Astrocyte (in vitro differentiated cells and primary cell): ENCODE results near the gene RAB3B. TPM values are rescaled to one million over a fixed set of nuclear protein-coding genes. Genes with fewer than 3 reads are reported as not detected.

Experiments used
- DNase-seq: peaks from one replicate; pipeline ENCODE4 v3.0.0-alpha.2; 2010; ENCODE audit warnings: low read depth
- FAIRE-seq: peaks from 2 replicates; lab custom pipeline; 2011; peaks lifted over from hg19 to GRCh38; lab: Jason Lieb, UNC
- H2AFZ ChIP-seq: 2 replicates; pipeline ENCODE4 v1.6.0; 2012; ENCODE audit warnings: low read depth, low read length, inconsistent platforms
- H3K27ac ChIP-seq: 2 replicates; pipeline ENCODE4 v1.5.1; 2011; ENCODE audit warnings: low read depth, low read length, inconsistent platforms
- H3K27me3 ChIP-seq: 2 replicates; pipeline ENCODE4 v1.6.0; 2011; ENCODE audit warnings: low read length, inconsistent platforms; ENCODE audit not compliant: insufficient read depth
- H3K36me3 ChIP-seq: 2 replicates; pipeline ENCODE4 v1.5.1; 2011; ENCODE audit warnings: low read length, inconsistent platforms; ENCODE audit not compliant: insufficient read depth
- H3K4me1 ChIP-seq: 2 replicates; pipeline ENCODE4 v1.5.1; 2011; ENCODE audit warnings: low read length, inconsistent platforms; ENCODE audit not compliant: insufficient read depth
- H3K4me2 ChIP-seq: 2 replicates; pipeline ENCODE4 v1.6.0; 2012; ENCODE audit warnings: low read length, inconsistent platforms
- H3K4me3 ChIP-seq: 2 replicates; pipeline ENCODE4 v1.5.1; 2011; ENCODE audit warnings: low read depth, mild to moderate bottlenecking, low read length, inconsistent platforms; ENCODE audit not compliant: insufficient read depth
- H3K79me2 ChIP-seq: 2 replicates; pipeline ENCODE4 v1.6.0; 2012; ENCODE audit warnings: mild to moderate bottlenecking, low read length, inconsistent platforms; ENCODE audit not compliant: insufficient read depth
- H3K9ac ChIP-seq: 2 replicates; pipeline ENCODE4 v1.6.0; 2012; ENCODE audit warnings: mild to moderate bottlenecking, low read length, inconsistent platforms
- H3K9me3 ChIP-seq: 2 replicates; pipeline ENCODE4 v1.5.1; 2012; ENCODE audit warnings: low read depth, mild to moderate bottlenecking, low read length, inconsistent platforms; ENCODE audit not compliant: insufficient read depth
- H4K20me1 ChIP-seq: 2 replicates; pipeline ENCODE4 v1.6.0; 2012; ENCODE audit warnings: low read length, inconsistent platforms; ENCODE audit not compliant: insufficient read depth
- H3K27ac Mint-ChIP-seq: one replicate; pipeline ENCODE4 v1.8.0; 2021; ENCODE audit warnings: mild to moderate bottlenecking, mixed read lengths; ENCODE audit not compliant: unreplicated experiment
- H3K27me3 Mint-ChIP-seq: one replicate; pipeline ENCODE4 v1.8.0; 2021; ENCODE audit warnings: low read depth, mixed read lengths; ENCODE audit not compliant: unreplicated experiment
- H3K36me3 Mint-ChIP-seq: one replicate; pipeline ENCODE4 v1.8.0; 2021; ENCODE audit warnings: low read depth, mixed read lengths; ENCODE audit not compliant: unreplicated experiment
- H3K4me1 Mint-ChIP-seq: one replicate; pipeline ENCODE4 v1.8.0; 2021; ENCODE audit warnings: low read depth, mixed read lengths; ENCODE audit not compliant: unreplicated experiment
- H3K4me3 Mint-ChIP-seq: one replicate; pipeline ENCODE4 v1.8.0; 2021; ENCODE audit warnings: mild to moderate bottlenecking, moderate library complexity, mixed read lengths; ENCODE audit not compliant: unreplicated experiment
- H3K9me3 Mint-ChIP-seq: one replicate; pipeline ENCODE4 v1.8.0; 2021; ENCODE audit warnings: mild to moderate bottlenecking, mixed read lengths; ENCODE audit not compliant: unreplicated experiment
- EZH2 ChIP-seq: IDR thresholded peaks from 2 replicates; pipeline ENCODE4 v1.6.1; 2012; ENCODE audit warnings: mild to moderate bottlenecking, low read length, inconsistent platforms; ENCODE audit not compliant: insufficient read depth
- total RNA-seq: library from RNA; stranded (reverse); gene quantifications from 2 replicates; pipeline ENCODE4 v1.2.1, GENCODE V29; 2021
- TF ChIP-seq, protein P1 (sequence below): IDR thresholded peaks from 2 replicates; pipeline ENCODE4 v1.5.1; 2011; ENCODE audit warnings: low read depth, mild to moderate bottlenecking, inconsistent platforms, low read length, moderate library complexity; ENCODE audit not compliant: insufficient read depth

The RAB3B gene
- total RNA-seq, 1 donor from 2014 or later, result 49.2 TPM

DNA sequence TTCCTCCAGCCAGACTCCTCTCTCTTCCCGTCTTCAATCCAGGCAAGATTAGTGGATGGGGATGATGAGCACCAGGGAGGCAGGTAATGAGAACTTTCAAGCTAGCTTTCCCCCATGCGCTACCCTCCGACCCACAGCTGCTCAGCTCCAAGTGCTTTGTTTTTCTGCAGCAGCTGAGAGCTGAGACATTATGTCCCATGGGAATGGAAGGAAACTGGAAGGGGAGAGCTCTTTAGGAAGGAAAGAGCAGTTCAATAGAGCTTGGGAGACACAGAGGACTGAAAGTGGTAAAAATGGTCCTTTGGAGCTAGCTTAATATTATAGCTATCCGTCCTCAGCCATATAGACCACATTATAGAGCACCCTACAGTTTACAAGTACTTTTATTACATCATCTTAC, 39.8 kb downstream of the RAB3B start:
- Histone ChIP-seq H3K4me3 (no peak overlapping the region), H3K4me1 (peaks cover 5% of the 10 kb centered on the region), H3K9ac (no peak overlapping the region), H3K79me2 (no peaks in the 10 kb centered on the region), H2AFZ (no peak overlapping the region), H3K27ac (no peak overlapping the region), H4K20me1 (peaks cover 3% of the 10 kb centered on the region), H3K9me3 (no peaks in the 10 kb centered on the region), H3K27me3 (no peaks in the 10 kb centered on the region), H3K36me3 (no peaks in the 10 kb centered on the region), H3K4me2 (no peak overlapping the region)
- H3K4me1 Mint-ChIP-seq, result peaks cover 14% of the 10 kb centered on the region
- no peak for DNase-seq
- H3K4me3 Mint-ChIP-seq, result no peak overlapping the region
- peaks cover 24% of the 10 kb centered on the region for H3K36me3 Mint-ChIP-seq
- TF ChIP-seq, protein P1, sequence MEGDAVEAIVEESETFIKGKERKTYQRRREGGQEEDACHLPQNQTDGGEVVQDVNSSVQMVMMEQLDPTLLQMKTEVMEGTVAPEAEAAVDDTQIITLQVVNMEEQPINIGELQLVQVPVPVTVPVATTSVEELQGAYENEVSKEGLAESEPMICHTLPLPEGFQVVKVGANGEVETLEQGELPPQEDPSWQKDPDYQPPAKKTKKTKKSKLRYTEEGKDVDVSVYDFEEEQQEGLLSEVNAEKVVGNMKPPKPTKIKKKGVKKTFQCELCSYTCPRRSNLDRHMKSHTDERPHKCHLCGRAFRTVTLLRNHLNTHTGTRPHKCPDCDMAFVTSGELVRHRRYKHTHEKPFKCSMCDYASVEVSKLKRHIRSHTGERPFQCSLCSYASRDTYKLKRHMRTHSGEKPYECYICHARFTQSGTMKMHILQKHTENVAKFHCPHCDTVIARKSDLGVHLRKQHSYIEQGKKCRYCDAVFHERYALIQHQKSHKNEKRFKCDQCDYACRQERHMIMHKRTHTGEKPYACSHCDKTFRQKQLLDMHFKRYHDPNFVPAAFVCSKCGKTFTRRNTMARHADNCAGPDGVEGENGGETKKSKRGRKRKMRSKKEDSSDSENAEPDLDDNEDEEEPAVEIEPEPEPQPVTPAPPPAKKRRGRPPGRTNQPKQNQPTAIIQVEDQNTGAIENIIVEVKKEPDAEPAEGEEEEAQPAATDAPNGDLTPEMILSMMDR, result no peak
- TF ChIP-seq EZH2, result no peak
- no peaks in the 10 kb centered on the region for H3K27me3 Mint-ChIP-seq
- no peak for FAIRE-seq
- H3K9me3 Mint-ChIP-seq, result peaks cover 4% of the 10 kb centered on the region
- H3K27ac Mint-ChIP-seq, result no peak overlapping the region

DNA sequence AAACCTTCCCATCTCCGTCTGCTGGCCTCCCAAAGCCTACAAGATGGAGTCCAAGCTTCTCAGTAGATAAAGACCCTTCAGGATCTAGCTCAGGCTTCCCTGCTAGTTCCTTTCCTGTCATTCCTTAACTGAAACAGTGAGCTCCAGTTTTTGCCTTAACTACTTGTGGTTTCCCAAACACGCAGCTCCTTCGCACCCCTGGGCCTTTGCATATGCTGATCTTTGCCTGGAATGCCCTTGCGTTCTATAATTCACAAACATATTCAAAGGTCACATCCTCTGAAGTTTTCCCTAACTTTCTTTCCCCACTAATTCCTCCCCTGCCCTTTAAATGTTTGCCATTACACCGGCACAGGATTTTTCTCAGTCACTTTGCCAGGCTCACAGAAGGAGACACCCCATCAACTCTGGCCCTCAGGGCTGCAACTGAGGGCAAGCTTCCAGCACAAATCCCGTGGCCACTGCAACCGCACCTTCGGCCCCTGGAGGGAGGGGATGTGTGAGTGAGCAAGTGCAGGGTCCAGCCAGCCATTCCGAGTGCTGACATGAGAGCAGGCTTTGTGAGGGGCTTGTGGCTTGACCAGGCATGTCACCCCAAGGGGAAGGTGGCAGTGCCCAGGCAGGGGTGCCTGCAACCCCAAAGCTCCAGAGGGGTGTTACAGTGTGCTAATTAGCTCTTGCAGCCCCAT, 41.3 kb downstream of the RAB3B start:
- no peaks in the 10 kb centered on the region for H3K36me3 ChIP-seq
- Mint-ChIP-seq H3K27ac (no peak overlapping the region), H3K27me3 (no peaks in the 10 kb centered on the region), H3K4me3 (no peak overlapping the region), H3K9me3 (peaks cover 4% of the 10 kb centered on the region), H3K36me3 (peaks cover 29% of the 10 kb centered on the region), H3K4me1 (peaks cover 9% of the 10 kb centered on the region)
- no peak overlapping the region for H2AFZ ChIP-seq
- H3K27me3 ChIP-seq, result no peaks in the 10 kb centered on the region
- peaks cover 3% of the 10 kb centered on the region for H4K20me1 ChIP-seq
- H3K9ac ChIP-seq, result no peak overlapping the region
- H3K79me2 ChIP-seq, result no peaks in the 10 kb centered on the region
- no peak for TF ChIP-seq EZH2
- TF ChIP-seq, protein P1, result no peak
- no peak for DNase-seq
- H3K4me2 ChIP-seq, result no peak overlapping the region
- FAIRE-seq, result no peak
- no peak overlapping the region for H3K4me3 ChIP-seq
- H3K9me3 ChIP-seq, result no peaks in the 10 kb centered on the region
- H3K4me1 ChIP-seq, result peaks cover 5% of the 10 kb centered on the region
- H3K27ac ChIP-seq, result no peak overlapping the region

DNA sequence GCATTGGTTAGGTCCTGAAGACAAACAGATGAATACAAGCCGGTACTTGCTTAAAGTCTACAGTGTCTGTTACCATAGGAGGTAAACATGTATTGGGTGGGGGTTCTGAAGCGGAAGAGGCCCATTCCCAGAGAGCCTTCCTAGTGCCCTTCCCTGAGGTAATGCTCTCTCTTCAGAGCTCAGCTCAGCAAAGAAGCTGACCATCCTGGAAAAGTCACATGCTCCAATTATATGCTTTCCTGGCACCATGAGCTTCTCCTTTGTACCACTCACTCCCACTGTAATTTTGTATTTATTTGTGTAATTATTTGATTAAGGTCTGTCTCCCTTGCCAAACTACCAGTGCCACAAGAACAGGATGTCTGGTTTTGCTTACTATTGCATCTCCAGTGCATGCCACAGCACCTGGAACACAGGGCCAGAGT, 42.0 kb downstream of the RAB3B start:
- Histone ChIP-seq H3K9ac (no peak overlapping the region), H3K27ac (no peak overlapping the region), H4K20me1 (peaks cover 3% of the 10 kb centered on the region), H3K4me3 (no peak overlapping the region), H3K36me3 (no peaks in the 10 kb centered on the region), H3K4me1 (peaks cover 5% of the 10 kb centered on the region), H3K9me3 (no peaks in the 10 kb centered on the region), H3K27me3 (no peaks in the 10 kb centered on the region), H3K79me2 (no peaks in the 10 kb centered on the region), H3K4me2 (no peak overlapping the region), H2AFZ (no peak overlapping the region)
- peaks cover 32% of the 10 kb centered on the region for H3K36me3 Mint-ChIP-seq
- DNase-seq (no peak), FAIRE-seq (peak; percentile 17)
- H3K27me3 Mint-ChIP-seq, result no peaks in the 10 kb centered on the region
- peaks cover 4% of the 10 kb centered on the region for H3K9me3 Mint-ChIP-seq
- H3K4me3 Mint-ChIP-seq, result no peak overlapping the region
- peaks cover 8% of the 10 kb centered on the region for H3K4me1 Mint-ChIP-seq
- TF ChIP-seq EZH2, result no peak
- TF ChIP-seq, protein P1, result no peak
- no peak overlapping the region for H3K27ac Mint-ChIP-seq
